ENCODE measurements around the gene LRCOL1.

DNA sequence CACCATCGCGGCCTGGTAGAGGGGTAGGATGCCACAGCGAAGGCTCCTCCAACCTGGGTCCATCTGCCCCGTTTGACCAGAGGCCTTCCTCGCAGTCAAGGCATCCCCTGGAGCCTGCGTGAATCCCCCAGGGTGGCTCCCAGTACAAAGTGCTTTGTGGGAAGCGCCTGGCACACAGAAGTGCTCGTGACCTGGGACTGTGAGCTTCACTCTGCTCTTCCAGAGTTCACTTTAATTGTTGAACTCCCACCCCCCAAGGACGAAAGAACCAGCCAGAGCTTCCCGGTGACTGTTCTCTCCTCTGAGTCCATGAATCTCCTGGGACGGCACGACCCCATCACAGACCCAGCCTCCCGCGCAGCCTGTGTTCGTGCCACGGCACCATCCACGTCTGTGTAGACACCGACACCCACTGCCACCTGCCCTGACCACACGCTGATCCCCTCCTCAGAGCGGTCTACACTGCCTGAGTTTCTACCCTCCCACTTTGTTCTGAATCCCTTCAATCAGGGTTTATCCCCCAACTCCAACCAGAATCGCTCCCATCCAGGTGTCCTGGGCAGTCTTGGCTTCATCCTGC lies 24.1 kb upstream of the LRCOL1 start:
- TF ChIP-seq POLR2AphosphoS5 (IDR thresholded peaks at IDR 0.05; ENCODE audit: low read depth, low read length): no peak
- TF ChIP-seq, protein P1, sequence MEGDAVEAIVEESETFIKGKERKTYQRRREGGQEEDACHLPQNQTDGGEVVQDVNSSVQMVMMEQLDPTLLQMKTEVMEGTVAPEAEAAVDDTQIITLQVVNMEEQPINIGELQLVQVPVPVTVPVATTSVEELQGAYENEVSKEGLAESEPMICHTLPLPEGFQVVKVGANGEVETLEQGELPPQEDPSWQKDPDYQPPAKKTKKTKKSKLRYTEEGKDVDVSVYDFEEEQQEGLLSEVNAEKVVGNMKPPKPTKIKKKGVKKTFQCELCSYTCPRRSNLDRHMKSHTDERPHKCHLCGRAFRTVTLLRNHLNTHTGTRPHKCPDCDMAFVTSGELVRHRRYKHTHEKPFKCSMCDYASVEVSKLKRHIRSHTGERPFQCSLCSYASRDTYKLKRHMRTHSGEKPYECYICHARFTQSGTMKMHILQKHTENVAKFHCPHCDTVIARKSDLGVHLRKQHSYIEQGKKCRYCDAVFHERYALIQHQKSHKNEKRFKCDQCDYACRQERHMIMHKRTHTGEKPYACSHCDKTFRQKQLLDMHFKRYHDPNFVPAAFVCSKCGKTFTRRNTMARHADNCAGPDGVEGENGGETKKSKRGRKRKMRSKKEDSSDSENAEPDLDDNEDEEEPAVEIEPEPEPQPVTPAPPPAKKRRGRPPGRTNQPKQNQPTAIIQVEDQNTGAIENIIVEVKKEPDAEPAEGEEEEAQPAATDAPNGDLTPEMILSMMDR (IDR thresholded peaks at IDR 0.05 in 2 of 3, conservative IDR thresholded peaks at IDR 0.05 in 1 of 3; ENCODE audit: borderline replicate concordance in 1 of 3, insufficient read depth in 1 of 3, low read depth in 2 of 3, low read length in 2 of 3): no peak
- TF ChIP-seq SIN3A (IDR thresholded peaks at IDR 0.05; ENCODE audit: low read depth): no peak
- no peak for TF ChIP-seq SP1 (IDR thresholded peaks at IDR 0.05; ENCODE audit: low read depth)
- no peak for TF ChIP-seq EZH2phosphoT487 (IDR thresholded peaks at IDR 0.05; ENCODE audit: borderline replicate concordance)
- TF ChIP-seq POLR2A (IDR thresholded peaks at IDR 0.05; ENCODE audit: borderline replicate concordance, extremely low read depth, insufficient read depth, insufficient read length): no peak
- no peak for TF ChIP-seq TCF7L2 (IDR thresholded peaks at IDR 0.05; ENCODE audit: borderline replicate concordance, extremely low read depth, insufficient read depth, insufficient read length)
- TF ChIP-seq, protein P2, sequence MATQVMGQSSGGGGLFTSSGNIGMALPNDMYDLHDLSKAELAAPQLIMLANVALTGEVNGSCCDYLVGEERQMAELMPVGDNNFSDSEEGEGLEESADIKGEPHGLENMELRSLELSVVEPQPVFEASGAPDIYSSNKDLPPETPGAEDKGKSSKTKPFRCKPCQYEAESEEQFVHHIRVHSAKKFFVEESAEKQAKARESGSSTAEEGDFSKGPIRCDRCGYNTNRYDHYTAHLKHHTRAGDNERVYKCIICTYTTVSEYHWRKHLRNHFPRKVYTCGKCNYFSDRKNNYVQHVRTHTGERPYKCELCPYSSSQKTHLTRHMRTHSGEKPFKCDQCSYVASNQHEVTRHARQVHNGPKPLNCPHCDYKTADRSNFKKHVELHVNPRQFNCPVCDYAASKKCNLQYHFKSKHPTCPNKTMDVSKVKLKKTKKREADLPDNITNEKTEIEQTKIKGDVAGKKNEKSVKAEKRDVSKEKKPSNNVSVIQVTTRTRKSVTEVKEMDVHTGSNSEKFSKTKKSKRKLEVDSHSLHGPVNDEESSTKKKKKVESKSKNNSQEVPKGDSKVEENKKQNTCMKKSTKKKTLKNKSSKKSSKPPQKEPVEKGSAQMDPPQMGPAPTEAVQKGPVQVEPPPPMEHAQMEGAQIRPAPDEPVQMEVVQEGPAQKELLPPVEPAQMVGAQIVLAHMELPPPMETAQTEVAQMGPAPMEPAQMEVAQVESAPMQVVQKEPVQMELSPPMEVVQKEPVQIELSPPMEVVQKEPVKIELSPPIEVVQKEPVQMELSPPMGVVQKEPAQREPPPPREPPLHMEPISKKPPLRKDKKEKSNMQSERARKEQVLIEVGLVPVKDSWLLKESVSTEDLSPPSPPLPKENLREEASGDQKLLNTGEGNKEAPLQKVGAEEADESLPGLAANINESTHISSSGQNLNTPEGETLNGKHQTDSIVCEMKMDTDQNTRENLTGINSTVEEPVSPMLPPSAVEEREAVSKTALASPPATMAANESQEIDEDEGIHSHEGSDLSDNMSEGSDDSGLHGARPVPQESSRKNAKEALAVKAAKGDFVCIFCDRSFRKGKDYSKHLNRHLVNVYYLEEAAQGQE (IDR thresholded peaks at IDR 0.05; ENCODE audit: low read depth): no peak
- TF ChIP-seq, protein P3, sequence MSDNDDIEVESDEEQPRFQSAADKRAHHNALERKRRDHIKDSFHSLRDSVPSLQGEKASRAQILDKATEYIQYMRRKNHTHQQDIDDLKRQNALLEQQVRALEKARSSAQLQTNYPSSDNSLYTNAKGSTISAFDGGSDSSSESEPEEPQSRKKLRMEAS (IDR thresholded peaks at IDR 0.05): no peak
- TF ChIP-seq RAD21 (IDR thresholded peaks at IDR 0.05; ENCODE audit: low read depth): no peak
- TF ChIP-seq CEBPB (IDR thresholded peaks at IDR 0.05; ENCODE audit: low read depth): no peak
- no peak for TF ChIP-seq CBX3 (IDR thresholded peaks at IDR 0.05; ENCODE audit: low read depth)
- TF ChIP-seq, protein P4, sequence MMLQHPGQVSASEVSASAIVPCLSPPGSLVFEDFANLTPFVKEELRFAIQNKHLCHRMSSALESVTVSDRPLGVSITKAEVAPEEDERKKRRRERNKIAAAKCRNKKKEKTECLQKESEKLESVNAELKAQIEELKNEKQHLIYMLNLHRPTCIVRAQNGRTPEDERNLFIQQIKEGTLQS (IDR thresholded peaks at IDR 0.05): no peak
